HG03571 (cell line): ENCODE results near the gene FBXO22.
"Not testable (repeated sequence)": the region's sequence is repeated elsewhere in the genome, so short reads cannot be mapped to it uniquely, and the experiment has no call there.

Experiments used
- ATAC-seq: cut with Tn5 transposase; IDR thresholded peaks from one replicate; pipeline ENCODE4 v1.9.1; 2021; ENCODE audit not compliant: unreplicated experiment

Gene FBXO22

GRCh38 chr15:75903331-75904239, at the start of gene FBXO22:
TSS of gene FBXO22 (plus strand) at chr15:75903878. CDS start at chr15:75903964, 86 bp downstream.
- ATAC-seq, result peak; percentile 81

GRCh38 chr15:75857886-75858285, 45.8 kb upstream of the FBXO22 start:
- no peak for ATAC-seq

- no peak for ATAC-seq
Observed at GRCh38 chr15:75861750-75862402, 41.8 kb upstream of the FBXO22 start.

GRCh38 chr15:75862796-75863195, 40.9 kb upstream of the FBXO22 start:
- no peak for ATAC-seq

- ATAC-seq, result no peak
Observed at GRCh38 chr15:75864213-75865059, 39.2 kb upstream of the FBXO22 start.

- ATAC-seq, result not testable (repeated sequence)
Observed at GRCh38 chr15:75866045-75866444, 37.6 kb upstream of the FBXO22 start.

- ATAC-seq, result no peak
Observed at GRCh38 chr15:75866916-75867315, 36.8 kb upstream of the FBXO22 start.

- no peak for ATAC-seq
Observed at GRCh38 chr15:75867449-75867848, 36.2 kb upstream of the FBXO22 start.

GRCh38 chr15:75868019-75868418, 35.7 kb upstream of the FBXO22 start:
- no peak for ATAC-seq

- no peak for ATAC-seq
Observed at GRCh38 chr15:75869446-75869845, 34.2 kb upstream of the FBXO22 start.

- not testable (repeated sequence) for ATAC-seq
Observed at GRCh38 chr15:75871589-75871988, 32.1 kb upstream of the FBXO22 start.

- no peak for ATAC-seq
Observed at GRCh38 chr15:75872403-75872990, 31.2 kb upstream of the FBXO22 start.

GRCh38 chr15:75884041-75884440, 19.6 kb upstream of the FBXO22 start:
- no peak for ATAC-seq

- ATAC-seq, result no peak
Observed at GRCh38 chr15:75887178-75887577, 16.5 kb upstream of the FBXO22 start.

- no peak for ATAC-seq
Observed at GRCh38 chr15:75891895-75892294, 11.8 kb upstream of the FBXO22 start.

- ATAC-seq, result no peak
Observed at GRCh38 chr15:75895731-75896130, 7.9 kb upstream of the FBXO22 start.

- no peak for ATAC-seq
Observed at GRCh38 chr15:75900577-75900976, 3.1 kb upstream of the FBXO22 start.

GRCh38 chr15:75902129-75902557, 1.5 kb upstream of the FBXO22 start:
- no peak for ATAC-seq

- no peak for ATAC-seq
Observed at GRCh38 chr15:75905231-75905630, 1.6 kb downstream of the FBXO22 start.

- ATAC-seq, result not testable (repeated sequence)
Observed at GRCh38 chr15:75910355-75910754, 6.7 kb downstream of the FBXO22 start.

GRCh38 chr15:75916978-75917377, 13.3 kb downstream of the FBXO22 start:
- ATAC-seq, result no peak
